Karpas-422 (cell line): ENCODE data around the gene DOCK2. TPM values are rescaled to one million over a fixed set of nuclear protein-coding genes. Genes with fewer than 3 reads are reported as not detected.
"Not testable (repeated sequence)": the region's sequence is repeated elsewhere in the genome, so short reads cannot be mapped to it uniquely, and the experiment has no call there.

ENCODE experiments used
- DNase-seq: peaks from one replicate; pipeline ENCODE4 v3.0.0-alpha.2; 2015
- H2AFZ ChIP-seq: fragments of 200-600 bp; sonication (generic); 2 replicates; pipeline ENCODE4 v1.6.1; 2014; ENCODE audit warnings: antibody characterized with exemption, low read length, mixed read lengths
- H3K27ac ChIP-seq: fragments of 200-600 bp; sonication (generic); 2 replicates; pipeline ENCODE4 v1.5.1; 2014; ENCODE audit warnings: mild to moderate bottlenecking, low read length, moderate library complexity
- H3K27me3 ChIP-seq: fragments of 200-600 bp; sonication (generic); 2 replicates; pipeline ENCODE4 v1.6.1; 2014; ENCODE audit warnings: low read length, mixed read lengths
- H3K36me3 ChIP-seq: fragments of 200-600 bp; sonication (generic); 2 replicates; pipeline ENCODE4 v1.6.1; 2014; ENCODE audit warnings: low read length, mixed read lengths; ENCODE audit not compliant: insufficient read depth
- H3K4me1 ChIP-seq: fragments of 200-600 bp; sonication (generic); 2 replicates; pipeline ENCODE4 v1.6.1; 2014; ENCODE audit warnings: mild to moderate bottlenecking, low read length, mixed read lengths
- H3K4me2 ChIP-seq: fragments of 200-600 bp; sonication (generic); 2 replicates; pipeline ENCODE4 v1.6.1; 2014; ENCODE audit warnings: low read length, low read depth, mild to moderate bottlenecking; ENCODE audit not compliant: poor library complexity, severe bottlenecking
- H3K4me3 ChIP-seq: fragments of 200-600 bp; sonication (generic); 2 replicates; pipeline ENCODE4 v1.5.1; 2014; ENCODE audit warnings: mild to moderate bottlenecking, antibody characterized with exemption, low read length, mixed read lengths
- H3K79me2 ChIP-seq: fragments of 200-600 bp; sonication (generic); 2 replicates; pipeline ENCODE4 v1.6.1; 2014; ENCODE audit warnings: mild to moderate bottlenecking, low read length, mixed read lengths
- H3K9ac ChIP-seq: fragments of 200-600 bp; sonication (generic); 2 replicates; pipeline ENCODE4 v1.6.0; 2014; ENCODE audit warnings: low read length
- H3K9me2 ChIP-seq: fragments of 200-600 bp; sonication (generic), shearing (Covaris generic); replicated peaks from 2 replicates; pipeline ENCODE4 v1.6.0; 2014; ENCODE audit warnings: mild to moderate bottlenecking, low read length, moderate library complexity; ENCODE audit not compliant: insufficient read depth
- H3K9me3 ChIP-seq: fragments of 300-700, 200-600 bp; sonication (generic); 2 replicates; pipeline ENCODE4 v1.6.1; 2014; ENCODE audit warnings: low read length, mixed read lengths
- H4K20me1 ChIP-seq: fragments of 200-600 bp; sonication (generic); 2 replicates; pipeline ENCODE4 v1.6.1; 2014; ENCODE audit warnings: mild to moderate bottlenecking, antibody characterized with exemption, low read length, low read depth; ENCODE audit not compliant: insufficient read depth
- total RNA-seq: library from RNA; depleted of rRNA; stranded (reverse); fragments of >200 nt; shearing (Covaris generic); gene quantifications from 2 replicates; pipeline ENCODE4 v1.2.3, GENCODE V29; 2014; ENCODE audit warnings: low replicate concordance

DOCK2 gene
- total RNA-seq, 1 experiment from 2014 or later, result 255 TPM

- no peaks in the 10 kb centered on the region for H3K9me3 ChIP-seq
- no peak overlapping the region for H3K4me2 ChIP-seq
- H2AFZ ChIP-seq, result no peak overlapping the region
- H3K9me2 ChIP-seq, result no peaks in the 10 kb centered on the region
- H4K20me1 ChIP-seq, result no peaks in the 10 kb centered on the region
- no peaks in the 10 kb centered on the region for H3K27me3 ChIP-seq
- no peak overlapping the region for H3K9ac ChIP-seq
- no peak overlapping the region for H3K4me3 ChIP-seq
- H3K79me2 ChIP-seq, result peaks cover 20% of the 10 kb centered on the region
- peaks cover 46% of the 10 kb centered on the region for H3K4me1 ChIP-seq
- DNase-seq, result no peak
- H3K36me3 ChIP-seq, result no peaks in the 10 kb centered on the region; the same call in 1 of the 2 replicates
- H3K27ac ChIP-seq, result peak overlapping the region; percentile 71; the same call in 1 of the 2 replicates
Measured at GRCh38 chr5:169945831-169946261, 308.8 kb downstream of the DOCK2 start.

- H3K4me2 ChIP-seq, result no peak overlapping the region
- DNase-seq, result no peak
- H3K27me3 ChIP-seq, result no peaks in the 10 kb centered on the region
- H3K4me1 ChIP-seq, result peaks cover 56% of the 10 kb centered on the region
- H3K9me3 ChIP-seq, result no peaks in the 10 kb centered on the region
- H2AFZ ChIP-seq, result no peak overlapping the region
- no peaks in the 10 kb centered on the region for H3K9me2 ChIP-seq
- no peak overlapping the region for H3K4me3 ChIP-seq
- H4K20me1 ChIP-seq, result no peaks in the 10 kb centered on the region
- H3K9ac ChIP-seq, result no peak overlapping the region
- no peaks in the 10 kb centered on the region; the same call in 1 of the 2 replicates for H3K36me3 ChIP-seq
- H3K79me2 ChIP-seq, result peaks cover 20% of the 10 kb centered on the region
- H3K27ac ChIP-seq, result no peak overlapping the region
Measured at GRCh38 chr5:169946743-169947295, 309.7 kb downstream of the DOCK2 start.

GRCh38 chr5:169950333-169950732 lies 313.3 kb downstream of the DOCK2 start:
- H3K4me3 ChIP-seq, result no peak overlapping the region
- DNase-seq, result no peak
- no peaks in the 10 kb centered on the region for H3K27me3 ChIP-seq
- H4K20me1 ChIP-seq, result no peaks in the 10 kb centered on the region
- no peak overlapping the region for H3K4me2 ChIP-seq
- H3K79me2 ChIP-seq, result peaks cover 17% of the 10 kb centered on the region; the same call in 1 of the 2 replicates
- H3K4me1 ChIP-seq, result peaks cover 56% of the 10 kb centered on the region
- H3K27ac ChIP-seq, result peak overlapping the region; percentile 40
- H2AFZ ChIP-seq, result no peak overlapping the region
- no peaks in the 10 kb centered on the region; the same call in 1 of the 2 replicates for H3K36me3 ChIP-seq
- no peaks in the 10 kb centered on the region for H3K9me3 ChIP-seq
- H3K9me2 ChIP-seq, result no peaks in the 10 kb centered on the region
- no peak overlapping the region for H3K9ac ChIP-seq

- not testable (repeated sequence) for H3K9me3 ChIP-seq, H3K36me3 ChIP-seq, H4K20me1 ChIP-seq, H3K27me3 ChIP-seq, H3K4me3 ChIP-seq, H3K4me2 ChIP-seq, H3K9me2 ChIP-seq, H2AFZ ChIP-seq, H3K9ac ChIP-seq
- DNase-seq, result peak; percentile 59
- Histone ChIP-seq H3K79me2 (peaks cover 23% of the 10 kb centered on the region), H3K4me1 (peaks cover 82% of the 10 kb centered on the region), H3K27ac (0 out of 2 replicates have a peak overlapping the region, but pooled peaks have one; percentile 16)
Measured at GRCh38 chr5:169953196-169953595, 316.1 kb downstream of the DOCK2 start.

GRCh38 chr5:169954786-169955185 lies 317.7 kb downstream of the DOCK2 start:
- Histone ChIP-seq H3K27me3 (no peaks in the 10 kb centered on the region), H3K9ac (no peak overlapping the region), H4K20me1 (no peaks in the 10 kb centered on the region), H3K27ac (peak overlapping the region; percentile 91; the same call in 1 of the 2 replicates), H3K4me3 (no peak overlapping the region), H3K4me2 (no peak overlapping the region), H3K36me3 (no peaks in the 10 kb centered on the region), H3K4me1 (peaks cover 94% of the 10 kb centered on the region), H2AFZ (no peak overlapping the region), H3K9me2 (no peaks in the 10 kb centered on the region), H3K9me3 (no peaks in the 10 kb centered on the region), H3K79me2 (peaks cover 32% of the 10 kb centered on the region)
- DNase-seq, result no peak

GRCh38 chr5:169956126-169956525 lies 319.1 kb downstream of the DOCK2 start:
- no peak overlapping the region for H3K9ac ChIP-seq
- no peaks in the 10 kb centered on the region for H3K9me3 ChIP-seq
- H3K36me3 ChIP-seq, result no peaks in the 10 kb centered on the region
- no peak overlapping the region for H2AFZ ChIP-seq
- H3K27me3 ChIP-seq, result no peaks in the 10 kb centered on the region
- H3K4me2 ChIP-seq, result peak overlapping the region; percentile 59
- DNase-seq, result no peak
- no peaks in the 10 kb centered on the region for H3K9me2 ChIP-seq
- H4K20me1 ChIP-seq, result no peaks in the 10 kb centered on the region
- H3K4me3 ChIP-seq, result no peak overlapping the region
- peaks cover 41% of the 10 kb centered on the region for H3K79me2 ChIP-seq
- H3K27ac ChIP-seq, result peak overlapping the region; percentile 91
- peaks cover 94% of the 10 kb centered on the region for H3K4me1 ChIP-seq

- Histone ChIP-seq H4K20me1 (no peaks in the 10 kb centered on the region), H3K36me3 (no peaks in the 10 kb centered on the region)
- no peak for DNase-seq
Measured at GRCh38 chr5:169956756-169957155, 319.7 kb downstream of the DOCK2 start.

GRCh38 chr5:169958278-169958677 lies 321.2 kb downstream of the DOCK2 start:
- H4K20me1 ChIP-seq, result no peaks in the 10 kb centered on the region

More at GRCh38 chr5:169956756-169957155, 319.7 kb downstream of the DOCK2 start:
- Histone ChIP-seq H3K4me3 (no peak overlapping the region), H3K79me2 (peaks cover 41% of the 10 kb centered on the region), H2AFZ (no peak overlapping the region), H3K27me3 (no peaks in the 10 kb centered on the region), H3K4me2 (peak overlapping the region; percentile 59), H3K9me2 (no peaks in the 10 kb centered on the region), H3K9ac (no peak overlapping the region), H3K27ac (peak overlapping the region; percentile 91), H3K4me1 (peaks cover 91% of the 10 kb centered on the region), H3K9me3 (no peaks in the 10 kb centered on the region)

More at GRCh38 chr5:169958278-169958677, 321.2 kb downstream of the DOCK2 start:
- Histone ChIP-seq H3K4me1 (peaks cover 95% of the 10 kb centered on the region), H3K4me3 (peak overlapping the region; percentile 53), H3K9ac (peak overlapping the region; percentile 46), H3K79me2 (peaks cover 46% of the 10 kb centered on the region), H3K27ac (peak overlapping the region; percentile 91), H2AFZ (no peak overlapping the region), H3K27me3 (no peaks in the 10 kb centered on the region), H3K9me2 (no peaks in the 10 kb centered on the region), H3K36me3 (no peaks in the 10 kb centered on the region), H3K4me2 (peak overlapping the region; percentile 59), H3K9me3 (no peaks in the 10 kb centered on the region)
- peak; percentile 72 for DNase-seq
